MG63 (cell line): ENCODE data around the gene JAZF1. TPM values are rescaled to one million over a fixed set of nuclear protein-coding genes. Genes with fewer than 3 reads are reported as not detected.

Experiments used
- DNase-seq: peaks from one replicate; pipeline ENCODE4 v3.0.0-alpha.2; 2020
- H3K27me3 ChIP-seq: fragments of 250-450 bp; sonication (Bioruptor Pico); 2 replicates; pipeline ENCODE4 v1.5.1; 2020; ENCODE audit warnings: mild to moderate bottlenecking, moderate library complexity
- H3K36me3 ChIP-seq: fragments of 250-450 bp; sonication (Bioruptor Pico); 2 replicates; pipeline ENCODE4 v1.5.1; 2020; ENCODE audit warnings: mild to moderate bottlenecking, moderate library complexity
- H3K4me3 ChIP-seq: fragments of 250-450 bp; sonication (Bioruptor Pico); 2 replicates; pipeline ENCODE4 v1.5.1; 2020; ENCODE audit warnings: mild to moderate bottlenecking, moderate library complexity
- H3K9me3 ChIP-seq: fragments of 250-450 bp; sonication (Bioruptor Pico); 2 replicates; pipeline ENCODE4 v1.5.1; 2020; ENCODE audit warnings: mild to moderate bottlenecking, moderate library complexity
- total RNA-seq: library from RNA; depleted of rRNA; stranded (reverse); fragments of >200 nt; shearing (Covaris generic); gene quantifications from 2 replicates; pipeline ENCODE4 v1.2.3, GENCODE V29; 2014; ENCODE audit warnings: low replicate concordance

The JAZF1 gene
- total RNA-seq, 1 experiment from 2014 or later = 7.6 TPM

DNA sequence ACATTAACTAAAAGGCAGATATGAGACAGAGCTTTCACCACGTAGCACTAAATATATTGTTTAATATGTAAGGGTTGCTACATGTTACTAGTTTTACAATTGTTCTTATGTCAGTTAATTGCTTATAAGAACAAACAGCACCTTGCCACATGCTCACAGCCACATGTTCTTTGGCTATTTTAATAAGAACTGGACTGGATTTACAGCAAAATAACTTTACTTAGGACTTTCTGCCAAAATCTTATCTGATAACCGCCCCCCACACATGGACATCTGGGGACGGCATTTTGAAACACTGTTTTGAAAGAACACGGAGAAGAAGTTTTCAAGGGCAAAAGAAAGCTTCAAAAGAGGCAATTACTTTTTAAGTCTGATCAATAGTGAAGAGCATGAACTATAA, 45.3 kb downstream of the JAZF1 start:
- Histone ChIP-seq H3K36me3 (peaks cover 4% of the 10 kb centered on the region; the same call in 1 of the 2 replicates), H3K9me3 (no peaks in the 10 kb centered on the region), H3K27me3 (no peaks in the 10 kb centered on the region), H3K4me3 (no peak overlapping the region)
- no peak for DNase-seq

- no peaks in the 10 kb centered on the region for H3K27me3 ChIP-seq
- H3K36me3 ChIP-seq = peaks cover 4% of the 10 kb centered on the region; the same call in 1 of the 2 replicates
- no peaks in the 10 kb centered on the region for H3K9me3 ChIP-seq
- DNase-seq = no peak
- H3K4me3 ChIP-seq = no peak overlapping the region
These were observed 46.7 kb downstream of the JAZF1 start for GRCh38 chr7:28133872-28134271.

DNA sequence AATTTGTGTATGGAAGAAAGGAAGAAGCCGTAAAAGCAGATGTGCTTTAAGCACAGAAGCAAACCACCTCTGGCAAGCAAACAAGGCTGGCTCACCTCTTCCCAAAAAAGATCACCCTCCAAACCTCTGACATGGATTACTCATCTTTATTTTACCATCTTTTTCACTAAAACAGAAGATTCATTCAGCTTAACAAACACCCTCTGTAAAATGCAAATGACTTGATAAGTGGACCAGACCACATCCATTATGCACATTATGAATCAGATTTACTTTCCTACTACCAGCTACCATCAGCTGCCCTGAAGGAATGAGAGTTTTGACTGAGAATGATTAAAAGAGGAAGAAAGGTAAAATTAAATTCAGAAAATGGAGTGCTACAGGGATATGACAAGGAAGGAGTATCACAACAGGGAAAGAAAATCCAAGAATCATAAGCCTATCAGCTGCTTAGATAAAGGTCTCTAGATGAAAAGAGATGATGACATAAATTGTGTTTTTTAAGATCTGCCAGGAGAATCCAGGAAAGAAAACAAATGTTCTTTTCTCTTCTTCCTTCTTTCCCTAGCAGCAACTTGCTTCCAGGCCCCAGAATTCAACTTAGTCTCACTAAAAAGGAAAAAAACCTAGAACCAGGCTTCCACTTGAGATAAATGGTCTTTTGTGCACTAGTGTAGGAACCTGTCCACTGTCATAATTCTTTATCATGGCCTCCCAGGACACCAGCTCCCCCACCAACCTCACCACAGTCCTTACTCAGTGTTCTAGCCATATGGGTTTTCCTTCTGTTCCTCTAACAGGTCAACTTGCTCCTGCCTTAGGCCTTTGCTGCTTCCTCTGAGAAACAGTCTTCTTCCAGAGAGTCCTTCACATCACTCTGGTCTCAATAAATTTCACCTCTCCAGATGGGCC, 47.4 kb downstream of the JAZF1 start:
- H3K36me3 ChIP-seq = peaks cover 4% of the 10 kb centered on the region; the same call in 1 of the 2 replicates
- no peaks in the 10 kb centered on the region for H3K9me3 ChIP-seq
- DNase-seq = no peak
- H3K27me3 ChIP-seq = no peaks in the 10 kb centered on the region
- H3K4me3 ChIP-seq = no peak overlapping the region

DNA sequence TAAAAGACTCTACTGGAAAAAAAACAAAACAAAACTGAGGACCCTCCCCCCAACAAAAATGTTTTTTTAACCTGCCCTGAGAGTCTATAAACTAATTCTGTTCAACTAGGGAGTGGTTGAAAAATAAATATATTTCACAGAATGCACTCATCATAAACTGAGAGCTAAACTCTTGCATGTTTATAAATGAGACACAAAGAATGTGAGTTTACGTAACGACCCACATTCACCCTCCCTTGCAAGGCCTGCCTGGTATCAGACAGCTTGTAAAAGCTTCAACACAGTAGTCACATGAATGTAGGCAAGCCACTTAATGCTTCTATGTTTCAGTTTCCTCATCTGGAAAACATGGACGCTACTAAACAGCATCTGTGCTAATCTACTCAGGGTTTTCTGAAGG, 50.3 kb downstream of the JAZF1 start:
- no peaks in the 10 kb centered on the region for H3K27me3 ChIP-seq
- DNase-seq = peak; percentile 23
- H3K9me3 ChIP-seq = no peaks in the 10 kb centered on the region
- H3K4me3 ChIP-seq = no peak overlapping the region
- peaks cover 4% of the 10 kb centered on the region for H3K36me3 ChIP-seq

- no peak overlapping the region for H3K4me3 ChIP-seq
- H3K9me3 ChIP-seq = no peaks in the 10 kb centered on the region
- peaks cover 4% of the 10 kb centered on the region for H3K36me3 ChIP-seq
- no peak for DNase-seq
- H3K27me3 ChIP-seq = no peaks in the 10 kb centered on the region
These were observed 52.0 kb downstream of the JAZF1 start for GRCh38 chr7:28128608-28129007.

DNA sequence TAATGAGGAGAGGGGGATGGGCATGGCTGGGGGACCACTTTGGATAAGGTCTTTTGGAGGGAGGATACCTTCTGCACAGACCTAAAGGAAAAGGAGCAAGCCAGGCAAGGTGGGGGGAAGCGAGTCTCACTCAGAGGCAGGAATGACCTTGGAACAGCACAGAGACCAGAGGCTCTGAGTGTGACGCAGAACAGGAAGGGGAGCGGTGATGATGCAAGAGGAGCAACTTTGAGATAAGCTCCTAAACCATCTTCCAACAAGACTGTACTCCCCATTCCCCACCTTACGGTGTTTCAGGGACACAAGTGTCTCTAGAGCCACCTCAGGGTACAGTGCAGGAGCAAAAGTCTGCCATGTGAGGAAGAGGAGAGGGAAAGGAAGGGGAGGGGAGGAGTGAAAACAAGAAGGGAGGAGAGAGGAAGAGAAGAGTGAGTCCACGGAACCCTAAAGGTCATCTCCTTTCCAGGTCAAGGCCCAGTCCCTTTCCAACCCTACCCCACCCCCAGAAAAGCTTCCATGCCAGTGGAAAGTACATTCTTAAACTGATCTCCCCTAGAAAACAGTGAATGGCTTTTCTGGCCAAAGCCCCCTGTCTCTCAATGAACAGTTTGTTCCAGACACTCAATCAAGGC, 54.1 kb downstream of the JAZF1 start:
- no peak for DNase-seq
- no peaks in the 10 kb centered on the region for H3K9me3 ChIP-seq
- H3K27me3 ChIP-seq = no peaks in the 10 kb centered on the region
- H3K4me3 ChIP-seq = no peak overlapping the region
- peaks cover 4% of the 10 kb centered on the region for H3K36me3 ChIP-seq

DNA sequence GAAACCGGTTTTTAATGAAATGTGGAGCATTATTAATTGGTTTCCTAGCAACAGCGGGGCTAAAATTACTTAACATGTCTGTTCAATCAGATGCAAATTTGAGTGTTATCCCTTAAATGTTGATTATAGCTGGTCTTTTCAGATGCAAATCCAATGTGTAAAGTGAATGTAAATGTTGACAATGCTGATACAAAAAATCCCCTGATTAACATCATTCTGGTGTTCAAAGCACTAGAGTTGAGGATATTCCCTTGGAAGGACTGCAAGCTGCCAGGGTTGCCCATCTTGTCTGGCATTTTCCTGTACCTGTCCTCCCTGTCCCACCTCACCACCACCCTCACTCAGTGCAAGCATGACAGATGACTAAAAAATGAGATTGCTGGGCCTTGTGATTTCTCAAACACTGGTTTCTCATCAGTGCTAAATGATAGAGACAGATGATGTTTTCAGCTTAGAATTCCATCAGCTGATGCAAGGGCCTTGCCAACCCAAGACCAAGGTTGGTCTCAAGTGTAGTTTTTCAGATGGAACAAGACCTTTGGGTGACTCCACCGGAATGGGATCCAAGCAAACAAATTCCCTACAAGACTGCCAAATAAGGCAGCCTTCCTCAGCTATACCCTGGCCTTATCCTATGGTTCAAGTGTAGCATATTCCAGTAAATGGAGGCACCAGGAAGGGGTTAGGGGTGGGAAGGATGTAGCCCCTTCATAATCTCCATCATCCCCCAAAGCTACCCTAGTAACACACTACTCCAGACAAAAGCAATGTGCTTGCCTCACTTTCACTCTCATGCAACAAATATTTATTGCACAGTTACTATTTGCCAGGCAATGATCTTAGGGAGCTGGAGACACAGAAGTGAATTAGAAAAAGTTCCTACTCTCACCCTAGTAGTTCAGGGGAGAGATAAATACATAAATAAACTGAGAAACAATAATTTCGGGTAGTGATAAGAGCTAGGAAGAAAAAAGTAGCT, 54.9 kb downstream of the JAZF1 start:
- DNase-seq = no peak
- H3K36me3 ChIP-seq = peaks cover 3% of the 10 kb centered on the region
- no peak overlapping the region for H3K4me3 ChIP-seq
- no peaks in the 10 kb centered on the region for H3K27me3 ChIP-seq
- no peaks in the 10 kb centered on the region for H3K9me3 ChIP-seq

- Histone ChIP-seq H3K9me3 (no peaks in the 10 kb centered on the region), H3K27me3 (no peaks in the 10 kb centered on the region), H3K36me3 (no peaks in the 10 kb centered on the region; the same call in 1 of the 2 replicates), H3K4me3 (no peak overlapping the region)
- DNase-seq = no peak
These were observed 56.2 kb downstream of the JAZF1 start for GRCh38 chr7:28124413-28124812.

GRCh38 chr7:28123752-28124151, 56.8 kb downstream of the JAZF1 start:
- no peak overlapping the region for H3K4me3 ChIP-seq
- DNase-seq = no peak
- no peaks in the 10 kb centered on the region for H3K9me3 ChIP-seq
- no peaks in the 10 kb centered on the region; the same call in 1 of the 2 replicates for H3K36me3 ChIP-seq
- H3K27me3 ChIP-seq = no peaks in the 10 kb centered on the region

DNA sequence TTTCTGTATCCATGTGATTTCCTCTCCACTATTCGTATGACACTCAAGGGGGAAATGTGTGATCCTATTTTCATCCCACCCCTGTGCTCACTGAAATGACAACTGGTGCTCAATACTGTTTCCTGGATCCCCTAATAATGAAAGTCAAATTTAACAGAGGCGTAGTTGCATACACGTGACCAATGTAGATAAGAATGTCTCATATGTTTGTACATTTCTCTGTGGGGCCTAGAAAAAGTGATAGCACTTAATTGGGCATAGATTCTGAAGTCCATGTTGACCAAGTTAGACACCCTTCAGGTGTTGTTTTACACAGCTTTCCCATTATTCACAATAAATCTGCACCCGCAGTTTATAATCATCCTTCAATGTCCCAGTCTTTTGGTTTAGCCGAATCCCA, 59.1 kb downstream of the JAZF1 start:
- DNase-seq = no peak
- H3K4me3 ChIP-seq = no peak overlapping the region
- no peaks in the 10 kb centered on the region for H3K9me3 ChIP-seq
- H3K36me3 ChIP-seq = no peaks in the 10 kb centered on the region
- H3K27me3 ChIP-seq = no peaks in the 10 kb centered on the region

DNA sequence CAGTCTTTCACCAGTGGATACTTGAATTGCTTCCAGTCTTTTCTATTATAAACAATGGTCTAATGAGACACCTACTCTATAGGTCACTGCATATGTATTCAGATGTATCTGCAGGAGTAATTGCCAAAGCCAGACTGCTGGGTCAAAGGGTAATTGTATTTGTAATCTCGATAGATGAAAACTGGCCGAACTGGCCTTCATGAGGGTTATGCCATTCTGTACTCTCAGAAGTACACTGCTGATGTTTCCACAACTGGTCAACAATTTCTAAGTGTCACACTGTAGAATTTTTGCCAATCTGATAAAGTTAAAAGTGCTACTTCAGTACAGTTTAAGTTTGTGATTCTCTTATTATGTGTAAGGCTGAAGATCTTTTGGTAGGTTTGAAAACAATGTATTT, 64.6 kb downstream of the JAZF1 start:
- Histone ChIP-seq H3K4me3 (no peak overlapping the region), H3K36me3 (no peaks in the 10 kb centered on the region), H3K27me3 (no peaks in the 10 kb centered on the region), H3K9me3 (no peaks in the 10 kb centered on the region)
- DNase-seq = no peak

GRCh38 chr7:28115261-28115660, 65.3 kb downstream of the JAZF1 start:
- Histone ChIP-seq H3K9me3 (no peaks in the 10 kb centered on the region), H3K36me3 (no peaks in the 10 kb centered on the region), H3K27me3 (no peaks in the 10 kb centered on the region), H3K4me3 (no peak overlapping the region)
- DNase-seq = no peak

DNA sequence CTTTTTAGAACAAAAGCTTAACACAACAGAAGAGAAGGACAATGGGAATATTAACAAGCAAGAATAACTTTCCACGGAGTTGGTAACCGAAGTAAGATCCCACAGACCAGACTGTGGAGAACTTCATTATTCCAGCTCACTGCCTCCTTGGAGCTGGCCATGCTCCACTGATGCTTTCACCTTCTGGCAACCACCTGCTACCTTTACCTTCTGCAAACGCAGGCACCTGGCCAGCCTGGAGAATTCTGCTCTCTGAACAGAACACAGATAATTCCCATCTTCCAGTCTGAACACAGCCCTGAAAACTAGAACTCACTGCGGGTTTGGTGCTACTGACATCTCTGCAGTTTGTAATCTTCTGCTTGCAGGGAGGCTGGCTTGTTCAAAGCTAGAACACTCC, 66.5 kb downstream of the JAZF1 start:
- no peaks in the 10 kb centered on the region for H3K36me3 ChIP-seq
- DNase-seq = no peak
- H3K4me3 ChIP-seq = no peak overlapping the region
- H3K9me3 ChIP-seq = no peaks in the 10 kb centered on the region
- H3K27me3 ChIP-seq = no peaks in the 10 kb centered on the region

DNA sequence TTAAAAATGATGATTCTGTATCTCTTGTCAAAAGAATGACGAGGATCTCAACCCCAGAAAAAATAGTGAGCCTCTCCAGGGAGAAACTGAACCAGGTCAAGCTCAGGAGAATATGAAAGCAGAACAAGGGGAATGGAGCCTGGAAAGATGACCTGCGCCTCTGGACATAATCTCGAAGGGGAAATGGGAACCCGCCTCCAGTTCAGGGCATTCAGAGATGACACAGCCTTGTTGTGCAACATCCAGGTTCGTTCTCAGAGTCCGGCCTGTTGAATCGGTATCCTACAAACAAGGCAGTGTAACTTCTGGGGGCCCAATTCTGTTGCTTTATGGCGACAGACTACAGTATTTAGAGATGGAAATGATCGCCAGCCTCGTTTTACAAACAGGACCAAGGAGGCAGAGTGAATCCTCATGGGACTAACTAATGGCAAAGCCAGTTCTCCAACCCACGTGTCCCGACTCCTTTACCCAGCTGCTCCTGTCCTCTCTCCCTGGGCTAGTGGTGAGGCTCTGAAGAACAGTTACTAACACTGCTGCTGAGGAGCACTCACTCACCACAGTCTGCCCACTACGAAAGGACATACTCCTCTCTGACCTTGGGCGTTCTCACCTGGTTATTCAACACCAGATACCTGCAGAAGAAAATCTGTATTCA, 67.6 kb downstream of the JAZF1 start:
- Histone ChIP-seq H3K36me3 (no peaks in the 10 kb centered on the region), H3K27me3 (no peaks in the 10 kb centered on the region), H3K4me3 (no peak overlapping the region), H3K9me3 (no peaks in the 10 kb centered on the region)
- no peak for DNase-seq

GRCh38 chr7:28112467-28112866, 68.1 kb downstream of the JAZF1 start:
- Histone ChIP-seq H3K9me3 (no peaks in the 10 kb centered on the region), H3K27me3 (no peaks in the 10 kb centered on the region), H3K36me3 (no peaks in the 10 kb centered on the region), H3K4me3 (no peak overlapping the region)
- DNase-seq = no peak

DNA sequence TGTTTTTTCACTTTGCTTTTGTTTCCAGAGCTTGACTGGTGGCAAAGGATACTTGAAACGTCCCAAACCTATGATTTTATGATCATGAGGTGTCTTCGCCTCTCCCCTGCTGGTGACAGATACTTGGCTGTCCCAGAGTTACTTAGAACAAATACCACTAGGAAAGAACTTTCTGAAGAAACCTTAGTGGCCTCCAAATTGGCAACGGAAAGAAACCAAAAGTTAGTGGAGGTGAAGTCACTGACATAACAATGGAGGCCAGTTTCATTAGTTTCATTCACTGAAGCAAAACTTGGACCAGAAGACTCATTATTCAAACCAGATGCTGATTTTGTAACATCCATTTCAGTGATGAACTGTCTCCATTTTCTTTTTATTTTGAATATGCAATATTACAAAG, 68.6 kb downstream of the JAZF1 start:
- no peaks in the 10 kb centered on the region for H3K9me3 ChIP-seq
- no peaks in the 10 kb centered on the region for H3K27me3 ChIP-seq
- H3K36me3 ChIP-seq = no peaks in the 10 kb centered on the region
- no peak for DNase-seq
- no peak overlapping the region for H3K4me3 ChIP-seq
